Caco-2 (cell line): ENCODE measurements around the gene ADCY6. TPM values are rescaled to one million over a fixed set of nuclear protein-coding genes. Genes with fewer than 3 reads are reported as not detected.
A peak's percentile ranks its signal among the peaks of the same experiment; 100 is the strongest.

Experiments used
- BruUV-seq: library from RNA; stranded (reverse); fragments of 400-500 nt; replicated peaks from 2 replicates; lab custom pipeline; 2021; lab: Mats Ljungman, UMichigan
- CTCF ChIA-PET: fragments of 300-600 bp; sonication (Branson Sonifier 250); formaldehyde crosslinking; loops from one replicate; lab custom pipeline; 2022; ENCODE audit warnings: antibody characterized with exemption; lab: Charles Lee
- POLR2A ChIA-PET: fragments of 300-600 bp; sonication (Branson Sonifier 250); formaldehyde crosslinking; loops from one replicate; lab custom pipeline; 2022; ENCODE audit warnings: antibody characterized with exemption; lab: Charles Lee
- DNase-seq, 2 experiments: peaks; one replicate each; pipeline versions ENCODE4 v3.0.0 to v3.0.0-alpha.2; 2020 to 2022
- H3K27me3 ChIP-seq: replicated peaks from 2 replicates; pipeline ENCODE4 v1.6.0; 2011; ENCODE audit warnings: low read length; ENCODE audit not compliant: control insufficient read depth, insufficient read depth
- H3K36me3 ChIP-seq: 2 replicates; pipeline ENCODE4 v1.5.1; 2011; ENCODE audit warnings: low read length; ENCODE audit not compliant: control insufficient read depth, insufficient read depth
- H3K4me1 ChIP-seq: fragments of 250-450 bp; sonication (Bioruptor Pico); 2 replicates; pipeline ENCODE4 v1.5.1; 2020; ENCODE audit warnings: mild to moderate bottlenecking
- H3K4me3 ChIP-seq: 2 replicates; pipeline ENCODE4 v1.5.1; 2011; ENCODE audit warnings: low read depth, mild to moderate bottlenecking, control low read depth, low read length
- H3K9me3 ChIP-seq: fragments of 250-450 bp; sonication (Bioruptor Pico); 2 replicates; pipeline ENCODE4 v1.5.1; 2020; ENCODE audit warnings: mild to moderate bottlenecking, moderate library complexity
- H3K27ac Mint-ChIP-seq: one replicate; pipeline ENCODE4 v1.8.0; 2022; ENCODE audit warnings: mixed read lengths; ENCODE audit not compliant: unreplicated experiment
- H3K27me3 Mint-ChIP-seq: one replicate; pipeline ENCODE4 v1.8.0; 2022; ENCODE audit warnings: mixed read lengths; ENCODE audit not compliant: insufficient read depth, unreplicated experiment
- H3K36me3 Mint-ChIP-seq: one replicate; pipeline ENCODE4 v1.8.0; 2022; ENCODE audit warnings: mild to moderate bottlenecking, mixed read lengths; ENCODE audit not compliant: insufficient read depth, unreplicated experiment
- H3K4me1 Mint-ChIP-seq: one replicate; pipeline ENCODE4 v1.8.0; 2022; ENCODE audit warnings: low read depth, mixed read lengths; ENCODE audit not compliant: unreplicated experiment
- H3K4me3 Mint-ChIP-seq: one replicate; pipeline ENCODE4 v1.8.0; 2022; ENCODE audit warnings: mild to moderate bottlenecking, moderate library complexity, mixed read lengths; ENCODE audit not compliant: unreplicated experiment
- H3K9me3 Mint-ChIP-seq: one replicate; pipeline ENCODE4 v1.8.0; 2022; ENCODE audit warnings: mixed read lengths; ENCODE audit not compliant: unreplicated experiment
- intact Hi-C: fragments of 100-400 bp; cut with micrococcal nuclease; formaldehyde crosslinking; loops from one replicate; pipeline ENCODE4 v1.10.0; 2022; ENCODE audit not compliant: unreplicated experiment
- total RNA-seq: library from RNA; stranded (reverse); gene quantifications from 2 replicates; pipeline ENCODE4 v1.2.3, GENCODE V29; 2022
- TF ChIP-seq, protein P1 (sequence below), 2 experiments: fragments of 200-600 bp in 1 of 2; IDR thresholded peaks; 1 replicate in 1 of 2; 2 replicates in 1 of 2; pipeline versions ENCODE4 v1.5.1 to v1.8.0; 2011 to 2022; ENCODE audit warnings: antibody characterized with exemption in 1 of 2, control low read depth in 1 of 2, inconsistent platforms in 1 of 2, low read depth in 1 of 2, low read length in 1 of 2, mild to moderate bottlenecking in 1 of 2, moderate library complexity in 1 of 2; ENCODE audit not compliant: insufficient read depth in 1 of 2, severe bottlenecking in 1 of 2, unreplicated experiment in 1 of 2

The ADCY6 gene
- total RNA-seq, 1 experiment from 2014 or later, result 89.8 TPM

DNA sequence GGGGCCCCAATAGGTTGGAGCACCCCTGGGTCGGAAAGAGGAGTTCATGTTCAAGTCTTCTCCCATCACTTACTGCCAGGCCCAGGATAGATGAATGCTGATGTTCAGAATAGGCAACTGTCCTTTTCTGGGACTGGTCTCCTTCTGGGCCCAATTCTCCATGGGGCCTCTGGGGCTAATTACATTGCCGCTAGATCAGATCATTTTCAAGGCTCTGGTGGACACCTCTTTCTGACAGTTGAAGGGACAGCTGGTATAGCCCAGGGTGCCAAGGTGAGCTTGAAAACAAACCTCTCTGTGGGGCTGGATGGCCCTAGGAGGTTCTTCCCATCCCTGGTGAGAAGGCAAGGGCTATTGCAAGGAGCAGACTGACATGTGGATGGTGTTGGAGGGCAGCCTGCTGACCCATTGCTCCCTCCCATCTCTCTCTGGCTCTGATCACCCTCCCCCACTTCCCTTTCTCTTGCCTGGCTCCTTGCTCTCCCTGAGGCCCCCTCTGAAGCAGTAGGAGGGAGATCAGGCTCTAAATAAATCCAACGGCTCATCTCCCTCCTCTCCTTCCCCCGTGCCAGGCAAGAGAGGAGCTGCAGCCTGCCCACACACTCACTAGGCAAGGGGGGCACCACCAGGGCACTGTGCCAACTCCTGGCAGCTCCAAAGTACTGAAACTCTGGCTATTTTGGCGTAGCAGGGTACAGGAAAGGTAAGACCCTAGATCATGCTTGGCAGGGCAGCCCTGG, 31.3 kb upstream of the ADCY6 start:
- no peak for DNase-seq
- intact Hi-C loops, result no loop called here
- Mint-ChIP-seq H3K4me3 (peak overlapping the region; percentile 97), H3K27ac (no peak overlapping the region), H3K27me3 (no peaks in the 10 kb centered on the region), H3K36me3 (peaks cover 11% of the 10 kb centered on the region), H3K4me1 (peaks cover 14% of the 10 kb centered on the region), H3K9me3 (no peaks in the 10 kb centered on the region)
- Histone ChIP-seq H3K27me3 (no peaks in the 10 kb centered on the region), H3K36me3 (no peaks in the 10 kb centered on the region), H3K4me3 (no peak overlapping the region), H3K4me1 (peaks cover 11% of the 10 kb centered on the region), H3K9me3 (no peaks in the 10 kb centered on the region)
- no TSS peak for BruUV-seq
- CTCF ChIA-PET, result interaction anchor here (0.6 to 2.0 kb wide), 4 partner anchors 9 to 67 kb away, joined by 3 to 8 read pairs (median 4); partner anchors contain the start of genes DDX23 and RND1
- POLR2A ChIA-PET, result interaction anchor here (0.6 kb wide), 1 partner anchor 31 kb away, joined by 6 read pairs; no protein-coding TSS in a partner anchor
- TF ChIP-seq, protein P1, sequence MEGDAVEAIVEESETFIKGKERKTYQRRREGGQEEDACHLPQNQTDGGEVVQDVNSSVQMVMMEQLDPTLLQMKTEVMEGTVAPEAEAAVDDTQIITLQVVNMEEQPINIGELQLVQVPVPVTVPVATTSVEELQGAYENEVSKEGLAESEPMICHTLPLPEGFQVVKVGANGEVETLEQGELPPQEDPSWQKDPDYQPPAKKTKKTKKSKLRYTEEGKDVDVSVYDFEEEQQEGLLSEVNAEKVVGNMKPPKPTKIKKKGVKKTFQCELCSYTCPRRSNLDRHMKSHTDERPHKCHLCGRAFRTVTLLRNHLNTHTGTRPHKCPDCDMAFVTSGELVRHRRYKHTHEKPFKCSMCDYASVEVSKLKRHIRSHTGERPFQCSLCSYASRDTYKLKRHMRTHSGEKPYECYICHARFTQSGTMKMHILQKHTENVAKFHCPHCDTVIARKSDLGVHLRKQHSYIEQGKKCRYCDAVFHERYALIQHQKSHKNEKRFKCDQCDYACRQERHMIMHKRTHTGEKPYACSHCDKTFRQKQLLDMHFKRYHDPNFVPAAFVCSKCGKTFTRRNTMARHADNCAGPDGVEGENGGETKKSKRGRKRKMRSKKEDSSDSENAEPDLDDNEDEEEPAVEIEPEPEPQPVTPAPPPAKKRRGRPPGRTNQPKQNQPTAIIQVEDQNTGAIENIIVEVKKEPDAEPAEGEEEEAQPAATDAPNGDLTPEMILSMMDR (IDR thresholded peaks at IDR 0.05; ENCODE audit: insufficient read depth in 1 of 2, low read depth in 1 of 2, low read length in 1 of 2, severe bottlenecking in 1 of 2, unreplicated experiment in 1 of 2), result no peak

DNA sequence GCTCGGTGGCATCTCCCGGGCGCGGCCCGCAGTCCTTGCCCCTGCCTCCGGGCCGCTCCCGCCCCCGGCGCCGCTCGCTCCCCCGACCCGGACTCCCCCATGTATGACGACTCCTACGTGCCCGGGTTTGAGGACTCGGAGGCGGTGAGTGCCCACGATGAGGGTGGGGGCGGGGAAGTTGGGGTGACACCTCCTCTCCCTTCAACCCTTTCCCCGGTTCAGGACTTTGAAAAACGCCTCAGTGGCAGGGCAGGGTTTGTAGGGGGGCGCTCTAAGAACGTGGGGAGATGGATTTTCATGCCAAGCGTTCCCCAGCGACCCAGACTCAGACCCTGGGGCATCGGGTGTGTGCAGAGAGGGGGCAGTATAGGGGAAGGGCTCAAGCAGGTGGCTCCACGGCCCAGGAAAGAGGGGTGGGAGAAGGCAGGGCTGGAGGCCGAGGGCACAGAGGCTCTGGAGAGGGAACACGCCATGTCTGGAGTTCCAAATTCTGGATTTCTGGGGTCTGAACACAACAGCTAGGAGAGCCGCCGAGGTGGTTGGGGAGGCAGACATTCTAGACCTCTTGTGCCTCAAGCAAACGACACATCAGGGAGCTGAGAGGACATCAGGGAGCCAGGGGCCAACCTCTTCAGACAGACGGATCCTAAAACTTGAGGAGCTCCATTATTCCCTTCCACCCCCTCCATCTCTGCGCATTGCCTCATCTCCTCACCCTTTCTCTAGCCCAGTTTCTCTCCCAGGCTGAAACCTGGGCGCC, 30.1 kb upstream of the ADCY6 start:
- POLR2A ChIA-PET, result no interaction called here
- H3K4me1 Mint-ChIP-seq, result peaks cover 14% of the 10 kb centered on the region
- H3K9me3 Mint-ChIP-seq, result no peaks in the 10 kb centered on the region
- Histone ChIP-seq H3K36me3 (no peaks in the 10 kb centered on the region), H3K27me3 (no peaks in the 10 kb centered on the region), H3K4me3 (peak overlapping the region; percentile 82), H3K4me1 (peaks cover 11% of the 10 kb centered on the region), H3K9me3 (no peaks in the 10 kb centered on the region)
- H3K27ac Mint-ChIP-seq, result no peak overlapping the region
- peak; percentile 59 to 62 for DNase-seq
- intact Hi-C loops, result no loop called here
- TSS peak; percentile 11 for BruUV-seq
- peak overlapping the region; percentile 97 for H3K4me3 Mint-ChIP-seq
- TF ChIP-seq, protein P1 (IDR thresholded peaks at IDR 0.05; ENCODE audit: insufficient read depth in 1 of 2, low read depth in 1 of 2, low read length in 1 of 2, severe bottlenecking in 1 of 2, unreplicated experiment in 1 of 2), result peak; percentile 53 to 60
- H3K36me3 Mint-ChIP-seq, result peaks cover 9% of the 10 kb centered on the region
- CTCF ChIA-PET, result interaction anchor here (0.6 to 2.0 kb wide), 7 partner anchors 8 to 72 kb away, joined by 3 to 8 read pairs (median 3); partner anchors contain the start of genes DDX23 and RND1
- no peaks in the 10 kb centered on the region for H3K27me3 Mint-ChIP-seq
